ENCODE data around the gene DNM1L.

DNA sequence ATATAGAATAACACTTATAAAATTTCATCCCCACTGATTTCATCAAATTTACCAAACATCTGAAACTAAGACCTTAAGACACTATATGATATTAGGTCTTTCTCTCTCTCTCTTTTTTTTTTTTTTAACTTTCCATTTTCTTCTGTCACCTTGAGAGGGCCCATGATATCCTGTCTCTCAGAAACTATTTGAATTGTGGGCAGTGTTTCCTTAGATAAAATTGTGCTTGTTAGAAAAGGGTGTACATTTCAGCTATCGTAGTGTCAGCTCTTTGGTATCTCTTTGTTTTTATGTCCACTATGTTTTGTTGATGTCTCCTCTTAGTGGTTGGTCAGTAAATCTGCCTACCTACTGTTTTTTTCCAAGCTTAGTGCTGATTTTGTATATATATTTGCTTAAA lies 23.8 kb downstream of the DNM1L start:
- TF ChIP-seq CTCF (IDR thresholded peaks at IDR 0.05) (no peak), POLR2A (IDR thresholded peaks at IDR 0.05) (no peak)
